Stimulated activated CD4-positive, alpha-beta T cell treated with anti-CD3 and anti-CD28 coated beads, Interleukin-15, amount 100 ng/mL, for 48 hours (primary cell): Measurements from ENCODE around the gene RMI2.
A peak's percentile ranks its signal among the peaks of the same experiment; 100 is the strongest.
"Not testable (repeated sequence)": the region's sequence is repeated elsewhere in the genome, so short reads cannot be mapped to it uniquely, and the experiment has no call there.

Experiments used
- DNase-seq, 2 donors: peaks; one replicate each; pipeline ENCODE4 v3.0.0-alpha.2; 2020; ENCODE audit warnings: low read depth in 2 of 2

The RMI2 gene

GRCh38 chr16:11345040-11345862, at the start of gene RMI2:
TSS of gene RMI2 (plus strand) at chr16:11345459. CDS start at chr16:11345472, 13 bp downstream.
- DNase-seq = peak; percentile 96 to 97

GRCh38 chr16:11295672-11296071, 49.6 kb upstream of the RMI2 start:
- no peak for DNase-seq

GRCh38 chr16:11296351-11296705, 48.9 kb upstream of the RMI2 start:
- DNase-seq = no peak

GRCh38 chr16:11296706-11297491, 48.4 kb upstream of the RMI2 start:
- no peak for DNase-seq

- DNase-seq = peak; percentile 38 to 47
These were observed 47.6 kb upstream of the RMI2 start for GRCh38 chr16:11297492-11298142.

GRCh38 chr16:11298143-11298900, 46.9 kb upstream of the RMI2 start:
- DNase-seq = no peak

- not testable (repeated sequence) for DNase-seq
These were observed 46.2 kb upstream of the RMI2 start for GRCh38 chr16:11298950-11299547.

- DNase-seq = no peak
These were observed 45.2 kb upstream of the RMI2 start for GRCh38 chr16:11299865-11300559.

GRCh38 chr16:11300560-11300892, 44.7 kb upstream of the RMI2 start:
- no peak for DNase-seq

- DNase-seq = no peak
These were observed 43.4 kb upstream of the RMI2 start for GRCh38 chr16:11301645-11302501.

- no peak for DNase-seq
These were observed 42.3 kb upstream of the RMI2 start for GRCh38 chr16:11302977-11303376.

GRCh38 chr16:11303405-11304138, 41.7 kb upstream of the RMI2 start:
- DNase-seq = no peak

GRCh38 chr16:11306381-11306780, 38.9 kb upstream of the RMI2 start:
- no peak for DNase-seq

- DNase-seq = no peak
These were observed 38.1 kb upstream of the RMI2 start for GRCh38 chr16:11306997-11307638.

GRCh38 chr16:11307639-11308492, 37.4 kb upstream of the RMI2 start:
- no peak for DNase-seq

- DNase-seq = no peak
These were observed 36.6 kb upstream of the RMI2 start for GRCh38 chr16:11308493-11309283.
